ENCODE measurements around the gene CNST.

The CNST gene

DNA sequence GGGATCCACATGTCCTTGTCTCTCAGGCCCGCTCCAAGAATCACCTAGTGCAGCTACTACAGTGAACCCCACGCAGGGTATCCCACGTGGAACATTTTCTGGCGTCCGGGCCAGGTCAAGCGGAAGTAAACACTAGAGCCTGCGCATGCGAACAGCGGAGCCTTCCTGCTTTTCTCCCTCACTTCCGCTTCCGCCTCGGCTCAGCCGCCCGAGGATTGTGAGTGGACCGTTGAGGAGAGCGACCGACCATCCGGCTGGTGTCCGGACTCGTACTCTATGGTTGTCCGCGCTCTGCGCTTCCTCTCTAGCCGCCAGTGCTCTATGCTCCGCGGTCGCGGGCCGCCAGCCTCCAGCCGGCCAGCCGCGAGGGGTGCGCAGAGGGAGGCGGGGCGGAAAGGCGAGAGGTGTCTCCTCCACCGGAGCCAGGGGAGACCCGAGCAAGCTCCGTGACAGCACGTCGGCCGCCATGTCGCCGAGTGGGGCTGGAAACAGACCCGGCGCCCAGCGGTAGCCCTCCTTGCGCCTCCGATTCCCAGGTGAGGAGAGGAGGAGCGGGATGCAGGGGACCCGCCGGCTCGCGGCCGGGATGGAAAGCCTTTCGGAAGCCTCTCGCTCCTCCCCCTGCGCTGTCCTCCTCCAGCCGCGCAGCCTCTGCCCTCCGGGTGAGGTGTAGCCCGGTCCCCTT, at the start of gene CNST, which contains the start of gene TFB2M:
TSS of gene CNST (plus strand) at position 329 of the 685 bp plus-strand sequence. CDS start 25,107 bp downstream, outside the sequence.
TSS of gene TFB2M (minus strand) at position 134 of the 685 bp plus-strand sequence. CDS start at position 11, 123 bp downstream.
- peak; percentile 98 for DNase-seq (ENCODE audit: low read depth in 2 of 2)

- DNase-seq (ENCODE audit: low read depth in 2 of 2), result no peak
Measured at GRCh38 chr1:246517391-246517790, 48.9 kb upstream of the CNST start.

DNA sequence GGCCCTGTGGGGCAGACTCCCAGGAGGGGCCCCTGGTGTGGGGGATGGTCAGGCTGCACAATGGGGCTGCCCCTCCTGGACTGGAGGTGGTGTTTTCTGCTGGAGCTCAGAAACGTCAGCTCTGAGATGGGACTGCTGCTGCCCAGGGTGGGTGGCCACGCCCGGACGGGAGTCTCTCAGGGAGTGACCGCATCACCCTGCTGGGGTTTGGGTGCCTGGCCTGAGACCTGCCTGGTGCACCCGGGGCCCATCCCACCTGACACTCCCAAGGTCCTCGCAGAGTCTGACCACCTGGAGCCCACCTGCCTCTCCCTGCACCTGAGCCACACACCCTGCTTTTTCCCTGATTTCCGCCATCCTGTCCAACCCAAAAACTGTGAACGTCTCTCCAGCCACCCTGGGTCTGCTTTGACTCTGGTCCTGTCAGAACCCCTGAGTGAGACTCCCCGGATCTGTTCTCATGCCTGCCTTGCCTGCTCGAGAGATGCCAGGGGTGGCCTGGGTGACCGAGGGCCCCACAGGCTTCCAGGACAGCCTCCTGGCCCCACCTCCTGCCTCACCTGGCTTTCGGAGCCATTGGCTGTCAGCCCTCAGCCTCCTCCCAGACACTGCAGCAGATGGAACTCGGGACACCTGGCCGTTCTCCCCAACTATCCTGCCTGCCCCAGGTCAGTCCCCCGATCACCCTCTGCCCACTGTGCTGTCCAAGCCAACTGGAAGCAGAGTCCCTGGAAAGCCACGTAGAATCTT, 47.6 kb upstream of the CNST start:
- no peak for DNase-seq (ENCODE audit: low read depth in 2 of 2)

DNA sequence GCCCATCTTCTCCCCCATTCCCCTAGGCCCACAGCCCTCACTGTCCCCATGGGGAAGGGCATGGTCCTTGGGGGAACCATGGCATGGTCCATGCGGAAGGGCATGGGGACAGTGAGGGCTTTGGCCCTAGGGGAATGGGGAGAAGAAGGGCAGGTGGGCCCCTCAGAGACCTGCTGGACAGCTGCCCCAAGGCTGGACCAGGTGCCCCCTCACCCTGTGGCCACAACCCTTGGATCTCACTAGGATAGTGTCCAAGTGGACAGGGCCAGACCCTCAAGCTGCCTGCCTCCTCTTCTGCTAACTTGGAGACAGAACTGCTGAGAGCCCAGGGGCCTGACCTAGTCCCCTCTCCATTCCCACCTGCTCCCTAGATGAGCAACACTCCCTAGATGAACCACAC, 46.7 kb upstream of the CNST start:
- no peak for DNase-seq (ENCODE audit: low read depth in 2 of 2)

DNA sequence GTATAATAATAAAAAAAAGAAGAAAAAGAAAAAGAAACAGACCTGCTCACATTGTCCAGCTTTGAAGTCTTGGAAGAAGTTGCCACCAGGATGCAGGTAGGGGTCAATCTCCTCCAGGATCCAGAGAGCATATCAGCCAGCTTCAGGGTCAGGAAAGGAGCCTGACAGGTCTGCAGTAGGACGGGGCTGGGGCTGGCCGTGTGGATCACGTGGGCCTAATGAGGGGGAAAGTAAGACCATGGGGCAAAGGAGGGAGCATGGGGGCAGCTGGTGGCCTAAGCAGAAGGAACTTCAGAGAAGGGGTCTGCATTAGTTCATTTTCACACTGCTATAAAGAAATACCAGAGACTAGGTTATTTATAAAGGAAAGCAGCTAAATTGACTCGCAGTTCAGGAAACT, 39.9 kb upstream of the CNST start:
- no peak for DNase-seq (ENCODE audit: low read depth in 2 of 2)

DNA sequence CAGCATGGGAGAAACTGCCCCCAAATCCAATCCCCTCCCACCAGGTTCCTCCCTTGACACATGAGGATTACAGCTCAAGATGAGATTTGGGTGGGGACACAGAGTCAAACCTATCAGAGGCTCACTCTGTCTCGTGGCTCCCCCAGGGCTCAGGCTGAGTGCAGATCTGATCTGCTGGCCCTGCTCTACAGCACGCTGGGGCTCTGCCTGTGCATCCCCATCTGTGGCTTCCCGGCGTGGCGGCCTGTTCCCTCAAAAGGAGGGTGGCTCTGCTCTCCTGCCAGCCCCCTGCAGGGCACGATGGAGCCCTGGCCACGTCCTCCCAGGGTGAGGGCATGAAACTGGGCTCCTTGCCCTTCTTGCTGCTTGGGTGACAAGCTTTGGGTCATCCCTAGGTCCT, 39.3 kb upstream of the CNST start:
- no peak for DNase-seq (ENCODE audit: low read depth in 2 of 2)

GRCh38 chr1:246527402-246528088, 38.7 kb upstream of the CNST start:
- DNase-seq (ENCODE audit: low read depth in 2 of 2), result no peak

GRCh38 chr1:246528933-246529731, 37.1 kb upstream of the CNST start:
- DNase-seq (ENCODE audit: low read depth in 2 of 2), result no peak

GRCh38 chr1:246530482-246530881, 35.8 kb upstream of the CNST start:
- no peak for DNase-seq (ENCODE audit: low read depth in 2 of 2)

DNA sequence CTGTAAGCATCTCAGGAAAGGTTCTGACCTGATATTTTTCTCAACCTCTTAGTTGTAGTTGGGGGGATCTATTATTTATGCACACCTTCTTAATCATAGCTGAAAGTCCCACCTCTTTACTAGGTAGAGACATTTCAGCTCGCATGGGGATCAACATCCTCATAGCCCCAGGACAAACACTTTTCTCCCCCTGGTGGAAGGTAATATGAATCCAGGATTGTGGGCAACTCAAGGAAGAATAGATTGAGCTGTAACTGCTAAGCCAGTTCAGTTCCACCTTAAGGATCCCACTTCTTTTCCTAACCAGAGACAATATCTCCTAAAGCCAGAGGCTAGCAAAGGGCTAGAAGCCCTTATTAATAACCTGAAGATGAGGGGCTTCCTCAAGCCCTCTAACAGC, 33.7 kb upstream of the CNST start:
- DNase-seq (ENCODE audit: low read depth in 2 of 2), result no peak

DNA sequence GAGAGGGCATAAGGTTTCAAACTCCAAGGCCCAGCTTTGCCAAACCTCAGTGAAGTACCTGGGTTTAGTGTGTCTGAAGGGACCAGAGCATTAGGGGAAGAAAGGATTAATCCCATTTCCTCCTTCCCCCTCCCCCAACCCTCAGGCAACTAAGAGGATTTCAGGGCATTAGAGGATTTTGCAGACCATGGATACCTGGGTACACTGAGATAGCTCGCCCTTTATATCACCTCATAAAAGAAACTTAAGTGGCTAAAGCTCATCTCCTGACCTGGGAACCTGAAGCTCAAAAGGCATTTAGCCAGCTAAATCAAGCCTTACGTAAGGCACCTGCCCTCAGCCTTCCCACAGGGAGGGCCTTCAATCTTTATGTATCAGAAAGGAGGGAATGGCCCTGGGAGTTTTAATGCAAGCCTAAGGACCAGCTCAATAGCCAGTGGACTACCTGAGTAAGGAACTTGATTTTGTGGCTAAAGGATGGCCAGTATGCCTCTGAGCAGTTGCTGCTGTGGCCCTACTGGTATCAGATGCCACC, 32.8 kb upstream of the CNST start:
- DNase-seq (ENCODE audit: low read depth in 2 of 2), result no peak

DNA sequence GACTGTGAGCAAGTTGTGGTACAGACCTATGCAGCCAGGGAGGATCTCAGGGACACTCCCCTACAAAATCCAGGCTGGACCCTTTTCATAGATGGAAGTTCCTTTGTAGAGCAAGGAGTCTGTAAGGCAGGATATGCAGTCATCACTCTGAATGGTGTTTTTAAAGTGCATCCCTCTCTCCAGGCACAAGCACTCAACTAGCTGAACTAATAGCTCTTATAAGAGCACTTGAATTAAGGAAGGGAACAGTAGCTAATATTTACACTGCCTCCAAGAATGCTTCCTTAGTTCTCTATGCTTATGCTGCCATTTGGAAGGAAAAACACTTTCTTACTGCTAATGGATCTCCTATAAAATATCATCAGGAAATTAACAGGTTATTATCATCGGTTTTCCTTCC, 32.1 kb upstream of the CNST start:
- DNase-seq (ENCODE audit: low read depth in 2 of 2), result no peak

GRCh38 chr1:246537441-246537840, 28.8 kb upstream of the CNST start:
- no peak for DNase-seq (ENCODE audit: low read depth in 2 of 2)

- no peak for DNase-seq (ENCODE audit: low read depth in 2 of 2)
Measured at GRCh38 chr1:246537887-246538286, 28.4 kb upstream of the CNST start.

DNA sequence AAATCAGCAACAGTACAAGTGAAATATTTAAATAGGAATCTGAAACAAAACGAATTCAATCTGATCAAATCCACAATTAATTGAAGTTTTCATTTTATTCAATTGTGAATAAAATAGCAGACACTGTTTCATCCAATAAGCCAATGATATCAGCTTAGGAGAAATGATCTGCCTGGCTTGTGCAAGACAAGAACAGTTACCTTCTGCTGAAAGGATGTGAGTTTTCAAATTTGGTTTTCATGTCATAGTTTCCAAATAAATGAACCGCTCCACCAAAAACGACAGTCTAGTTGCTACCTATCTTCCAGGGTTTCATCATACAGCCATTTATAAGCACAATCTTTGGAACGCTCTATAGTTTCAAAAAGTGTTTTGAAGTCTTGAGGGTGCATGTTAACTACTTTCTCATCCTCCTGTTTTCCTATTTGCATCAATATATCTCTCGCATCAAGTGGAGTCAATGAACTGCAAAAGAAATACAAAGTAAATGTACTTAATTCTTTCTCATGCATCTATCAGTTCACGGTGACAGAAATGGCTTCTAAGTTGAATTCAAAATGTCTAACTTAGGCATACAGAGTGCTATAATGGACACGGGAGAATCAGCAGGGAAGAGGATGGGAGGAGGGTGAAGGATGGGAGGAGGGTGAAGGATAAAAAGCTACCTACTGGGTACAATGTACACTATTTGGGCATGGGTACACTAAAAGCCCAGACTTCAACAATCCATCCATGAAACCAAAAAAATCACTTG, 25.3 kb upstream of the CNST start:
- DNase-seq (ENCODE audit: low read depth in 2 of 2), result no peak

DNA sequence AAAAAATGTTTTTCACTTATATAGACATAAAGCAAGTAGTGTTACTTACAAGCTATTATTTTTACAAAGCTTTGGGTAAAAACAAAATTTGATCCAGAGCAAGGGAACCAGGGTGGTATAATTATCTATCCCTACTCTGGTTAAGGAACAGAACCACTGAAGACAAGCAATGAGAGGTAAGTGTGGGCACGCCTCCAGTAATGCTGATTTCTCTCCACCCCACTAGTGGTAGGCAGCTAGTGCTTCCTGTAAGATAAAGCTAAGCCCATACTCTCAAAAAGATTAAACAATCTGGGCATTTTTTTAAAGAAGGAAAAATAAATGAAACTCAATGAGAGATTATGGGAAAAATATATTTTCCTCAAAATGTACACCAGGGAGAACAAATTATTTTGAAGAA, 22.3 kb upstream of the CNST start:
- DNase-seq (ENCODE audit: low read depth in 2 of 2), result no peak

- DNase-seq (ENCODE audit: low read depth in 2 of 2), result no peak
Measured at GRCh38 chr1:246549665-246550064, 16.6 kb upstream of the CNST start.

GRCh38 chr1:246550402-246550801, 15.9 kb upstream of the CNST start:
- DNase-seq (ENCODE audit: low read depth in 2 of 2), result no peak

DNA sequence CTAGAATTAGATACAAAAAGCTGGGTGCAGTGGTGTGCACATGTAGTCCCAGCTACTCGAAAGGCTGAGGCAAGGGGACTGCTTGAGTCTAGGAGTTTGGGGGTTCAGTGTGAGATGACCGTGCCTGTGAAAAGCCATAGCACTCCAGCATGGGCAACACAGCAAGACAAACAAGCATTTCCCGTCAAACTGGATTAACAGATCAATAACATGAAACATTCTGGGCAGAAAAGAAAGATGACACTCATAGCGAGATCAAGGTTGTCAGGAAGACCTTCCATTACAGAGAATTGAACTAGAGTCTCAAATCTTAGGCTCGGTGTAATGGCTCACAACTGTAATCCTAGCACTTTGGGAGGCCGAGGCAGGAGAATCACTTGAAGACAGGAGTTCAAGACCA, 14.1 kb upstream of the CNST start:
- no peak for DNase-seq (ENCODE audit: low read depth in 2 of 2)

- no peak for DNase-seq (ENCODE audit: low read depth in 2 of 2)
Measured at GRCh38 chr1:246554201-246554600, 12.1 kb upstream of the CNST start.

DNA sequence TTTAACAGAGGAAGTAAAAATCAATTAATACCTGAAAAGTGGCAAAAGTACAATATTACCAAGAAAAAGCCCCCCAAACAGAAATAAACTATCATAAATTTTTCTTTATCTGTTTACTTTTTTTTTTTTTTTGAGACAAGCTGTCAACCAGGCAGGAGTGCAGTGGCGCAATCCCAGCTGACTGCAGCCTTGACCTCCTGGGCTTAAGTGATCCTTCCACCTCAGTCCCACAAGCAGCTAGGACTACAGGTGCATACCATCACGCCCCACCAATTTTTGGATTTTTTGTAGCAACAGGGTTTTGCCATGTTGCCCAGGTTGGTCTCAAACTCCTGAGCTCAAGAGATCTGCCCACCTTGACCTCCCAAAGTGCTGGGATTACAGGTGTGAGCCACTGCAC, 8.2 kb upstream of the CNST start:
- DNase-seq (ENCODE audit: low read depth in 2 of 2), result no peak

Measured in fibroblast of skin of left quadriceps (primary cell).